GM13977 (cell line): ENCODE results near the gene RNU6-9.

Experiments used
- DNase-seq: peaks from one replicate; pipeline ENCODE4 v3.0.0; 2012; ENCODE audit warnings: low spot score
- in situ Hi-C: fragments of 300-500 bp; cut with MboI; formaldehyde crosslinking; loops from one replicate; pipeline ENCODE4 v1.12.0; 2022; ENCODE audit warnings: low sequenced_read_pairs, low pct_unique_long_range_greater_than_20kb, mixed read lengths, inconsistent platforms; ENCODE audit not compliant: unreplicated experiment
- TF ChIP-seq, protein P1 (sequence below): IDR thresholded peaks from 2 replicates; pipeline ENCODE4 v1.5.1; 2012; ENCODE audit warnings: mild to moderate bottlenecking, control low read depth; ENCODE audit not compliant: insufficient read depth; ENCODE audit errors: extremely low read depth, missing control alignments

Gene RNU6-9

DNA sequence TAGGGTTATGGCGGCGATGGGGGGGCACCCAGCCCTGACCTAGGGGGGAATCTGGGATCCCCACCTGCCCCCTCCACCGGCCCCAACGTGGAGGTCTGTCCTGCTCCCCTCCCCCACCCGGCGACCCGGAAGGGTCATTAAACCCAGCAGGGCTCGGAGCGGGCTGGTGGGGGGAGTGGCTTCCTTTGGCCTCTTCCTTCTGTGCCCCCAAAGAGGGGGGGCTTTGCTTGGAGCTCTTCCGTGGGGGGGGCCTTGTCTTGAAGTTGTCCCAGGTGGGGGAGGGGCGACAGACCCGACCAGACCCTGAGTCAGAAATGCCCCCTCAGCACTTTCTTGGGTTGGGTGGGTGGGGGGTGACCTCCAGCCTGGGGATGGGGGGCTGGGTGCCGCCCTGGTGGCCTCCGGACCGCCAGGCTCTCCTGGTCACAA, 34.1 kb downstream of the RNU6-9 start:
- in situ Hi-C loops = loop anchor here (10.0 kb wide), 1 partner anchor 63 kb away; no protein-coding TSS in a partner anchor
- TF ChIP-seq, protein P1, sequence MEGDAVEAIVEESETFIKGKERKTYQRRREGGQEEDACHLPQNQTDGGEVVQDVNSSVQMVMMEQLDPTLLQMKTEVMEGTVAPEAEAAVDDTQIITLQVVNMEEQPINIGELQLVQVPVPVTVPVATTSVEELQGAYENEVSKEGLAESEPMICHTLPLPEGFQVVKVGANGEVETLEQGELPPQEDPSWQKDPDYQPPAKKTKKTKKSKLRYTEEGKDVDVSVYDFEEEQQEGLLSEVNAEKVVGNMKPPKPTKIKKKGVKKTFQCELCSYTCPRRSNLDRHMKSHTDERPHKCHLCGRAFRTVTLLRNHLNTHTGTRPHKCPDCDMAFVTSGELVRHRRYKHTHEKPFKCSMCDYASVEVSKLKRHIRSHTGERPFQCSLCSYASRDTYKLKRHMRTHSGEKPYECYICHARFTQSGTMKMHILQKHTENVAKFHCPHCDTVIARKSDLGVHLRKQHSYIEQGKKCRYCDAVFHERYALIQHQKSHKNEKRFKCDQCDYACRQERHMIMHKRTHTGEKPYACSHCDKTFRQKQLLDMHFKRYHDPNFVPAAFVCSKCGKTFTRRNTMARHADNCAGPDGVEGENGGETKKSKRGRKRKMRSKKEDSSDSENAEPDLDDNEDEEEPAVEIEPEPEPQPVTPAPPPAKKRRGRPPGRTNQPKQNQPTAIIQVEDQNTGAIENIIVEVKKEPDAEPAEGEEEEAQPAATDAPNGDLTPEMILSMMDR = no peak
- no peak for DNase-seq

DNA sequence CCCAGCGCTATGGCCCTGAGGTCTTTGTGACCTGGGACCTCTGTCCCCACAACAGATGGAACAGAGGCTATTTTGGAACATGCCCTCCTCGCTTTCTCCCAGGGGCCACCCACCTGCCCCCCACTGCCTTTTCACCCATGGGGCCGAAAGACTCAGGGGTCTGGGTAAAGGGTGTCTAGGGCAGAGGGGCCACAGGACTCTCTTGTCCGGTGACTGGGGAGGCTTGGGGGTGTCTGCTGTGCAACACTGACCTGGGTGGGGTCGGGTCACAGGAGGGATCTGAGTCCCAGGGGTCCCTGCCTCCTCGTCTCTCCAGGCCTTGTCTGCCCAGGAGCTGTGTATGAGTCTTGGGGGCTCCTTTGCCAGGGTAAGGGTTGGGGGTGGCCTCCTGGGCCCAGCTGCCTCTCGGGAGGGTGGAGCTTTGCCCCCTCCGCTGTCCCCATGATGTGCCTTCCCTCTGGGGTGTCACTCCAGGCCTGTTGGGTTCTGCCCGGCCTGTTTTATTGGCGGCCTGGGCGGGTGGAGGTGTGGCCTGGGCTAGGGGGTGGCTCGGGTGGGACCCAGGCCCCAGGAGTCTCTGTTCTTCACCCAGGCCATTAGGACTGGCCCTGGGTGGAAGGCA, 34.6 kb downstream of the RNU6-9 start:
- in situ Hi-C loops = loop anchor here (10.0 kb wide), 1 partner anchor 63 kb away; no protein-coding TSS in a partner anchor
- TF ChIP-seq, protein P1 = no peak

DNA sequence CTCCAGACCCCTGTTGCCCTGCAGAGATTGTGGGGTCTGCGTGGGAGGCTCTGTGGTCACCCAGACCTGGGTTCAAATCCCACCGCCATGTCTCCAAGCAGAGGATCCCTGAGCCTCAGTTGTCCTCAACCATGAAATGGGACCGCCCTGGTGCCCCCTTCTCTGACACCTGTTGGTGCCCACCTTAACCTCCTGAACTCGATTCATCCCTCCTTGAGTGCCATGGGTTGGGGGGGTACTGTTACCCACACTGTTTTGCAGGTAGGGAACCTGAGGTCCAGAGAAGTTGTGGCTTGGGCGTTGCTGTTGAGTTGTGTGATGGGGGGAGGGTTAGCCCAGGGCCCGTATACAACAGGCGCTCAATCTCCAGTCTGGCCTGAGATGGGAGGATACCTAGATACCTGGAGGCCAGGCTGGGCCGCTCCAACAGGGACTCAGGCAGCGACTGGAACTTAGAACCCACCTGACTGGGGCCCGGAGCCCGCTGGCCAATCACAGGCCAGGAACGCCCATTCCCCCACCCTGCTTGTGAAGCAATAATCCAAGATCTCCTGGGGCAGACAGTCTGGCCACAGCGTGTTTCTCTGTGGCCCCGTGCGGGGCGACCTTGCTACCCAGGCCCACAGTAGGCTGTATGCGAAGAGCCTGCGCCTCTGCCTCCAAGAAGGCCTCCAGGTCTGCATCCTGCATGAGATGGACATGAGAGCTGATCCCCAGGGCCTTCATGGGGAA, 35.4 kb downstream of the RNU6-9 start:
- no peak for DNase-seq
- TF ChIP-seq, protein P1 = no peak
- in situ Hi-C loops = loop anchor here (10.0 kb wide), 1 partner anchor 64 kb away; no protein-coding TSS in a partner anchor

More for the DNA sequence above, 34.6 kb downstream of the RNU6-9 start:
- DNase-seq = no peak

DNA sequence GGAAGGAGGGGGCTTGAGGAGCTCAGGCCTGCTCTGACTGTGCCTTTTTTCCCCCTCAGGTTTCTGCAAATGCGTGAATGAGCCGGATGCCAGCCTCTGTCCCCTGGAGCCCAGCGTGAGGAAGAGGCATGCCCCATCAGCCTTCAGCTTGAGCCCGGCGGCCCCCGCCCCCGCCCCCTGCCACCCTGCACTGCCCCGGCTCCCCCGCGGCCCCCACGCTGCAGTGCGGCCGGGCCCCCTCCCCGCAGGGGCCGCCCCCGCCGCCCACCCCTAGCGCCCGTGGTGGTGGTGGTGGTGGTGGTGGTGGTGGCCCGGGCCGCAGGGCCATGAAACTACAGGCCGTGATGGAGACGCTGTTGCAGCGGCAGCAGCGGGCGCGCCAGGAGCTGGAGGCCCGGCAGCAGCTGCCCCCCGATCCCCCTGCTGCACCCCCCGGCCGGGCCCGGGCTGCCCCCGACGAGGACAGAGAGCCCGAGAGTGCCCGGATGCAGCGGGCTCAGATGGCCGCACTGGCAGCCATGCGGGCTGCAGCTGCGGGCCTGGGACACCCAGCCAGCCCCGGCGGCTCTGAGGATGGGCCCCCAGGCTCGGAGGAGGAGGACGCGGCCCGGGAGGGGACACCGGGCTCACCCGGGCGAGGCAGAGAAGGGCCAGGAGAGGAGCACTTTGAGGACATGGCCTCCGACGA, 36.1 kb downstream of the RNU6-9 start:
- no peak for DNase-seq
- TF ChIP-seq, protein P1 = no peak
- in situ Hi-C loops = loop anchor here (10.0 kb wide), 1 partner anchor 65 kb away; no protein-coding TSS in a partner anchor

DNA sequence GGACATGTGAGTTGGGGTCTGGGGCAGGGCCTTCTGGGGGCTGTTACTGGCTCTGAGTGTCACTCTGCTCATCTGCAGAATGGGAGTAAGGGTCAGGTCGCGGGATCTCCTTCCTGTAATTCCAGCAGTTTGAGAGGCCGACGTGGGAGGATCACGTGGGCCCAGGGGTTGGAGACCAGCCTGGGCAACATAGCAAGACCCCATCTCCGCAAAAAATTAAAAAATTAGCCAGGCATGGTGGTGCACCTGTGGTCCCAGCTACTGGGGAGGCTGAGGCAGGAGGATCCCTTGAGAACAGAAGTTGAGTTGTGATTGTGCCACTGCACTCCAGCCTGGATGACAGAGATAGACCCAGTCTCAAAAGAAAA, 36.6 kb downstream of the RNU6-9 start:
- no peak for DNase-seq
- TF ChIP-seq, protein P1 = no peak
- in situ Hi-C loops = loop anchor here (10.0 kb wide), 1 partner anchor 65 kb away; no protein-coding TSS in a partner anchor

DNA sequence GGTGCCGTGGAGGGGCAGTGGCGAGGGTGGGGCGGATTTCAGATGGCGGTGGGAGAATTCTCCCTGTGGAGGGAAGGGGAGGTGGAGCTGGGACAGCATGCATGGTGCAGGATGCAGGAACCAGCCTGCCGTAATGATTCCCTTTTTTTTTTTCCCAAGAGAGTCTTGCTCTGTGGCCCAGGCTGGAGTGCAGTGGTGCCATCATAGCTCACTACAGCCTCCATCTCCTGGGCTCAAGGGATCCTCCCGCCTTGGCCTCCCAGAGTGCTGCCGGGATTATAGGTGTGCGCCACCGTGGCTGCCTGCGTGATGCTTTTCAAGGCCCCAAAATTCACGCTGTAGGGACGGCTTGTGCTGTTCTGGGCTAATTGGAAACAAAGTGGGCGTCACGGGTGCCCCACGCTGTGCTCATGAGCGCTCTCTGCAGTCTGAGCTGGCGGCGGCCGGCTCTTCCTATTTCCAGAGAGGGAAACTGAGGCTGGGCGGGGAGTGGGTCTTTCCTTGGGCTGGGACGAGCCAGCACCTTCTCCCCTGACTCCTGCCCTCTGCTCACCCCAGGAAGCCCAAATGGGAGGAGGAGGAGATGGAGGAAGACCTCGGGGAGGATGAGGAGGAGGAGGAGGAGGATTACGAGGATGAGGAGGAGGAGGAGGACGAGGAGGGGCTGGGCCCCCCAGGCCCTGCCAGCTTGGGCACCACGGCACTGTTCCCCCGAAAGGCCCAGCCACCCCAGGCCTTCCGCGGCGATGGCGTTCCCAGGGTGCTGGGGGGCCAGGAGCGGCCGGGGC, 38.8 kb downstream of the RNU6-9 start:
- in situ Hi-C loops = no loop called here
- no peak for DNase-seq

More for the DNA sequence above, 38.8 kb downstream of the RNU6-9 start:
- TF ChIP-seq, protein P1 = no peak
